HEK293 (cell line): Measurements from ENCODE around the gene HOXB4.

Experiments used
- CTCF ChIP-seq: fragments of 450-650 bp; formaldehyde crosslinking; IDR thresholded peaks from 2 replicates; pipeline ENCODE4 v1.5.1; 2016; ENCODE audit warnings: missing biosample characterization, missing genetic modification characterization
- GLIS2 ChIP-seq: fragments of 450-650 bp; formaldehyde crosslinking; IDR thresholded peaks from 2 replicates; pipeline ENCODE4 v1.5.1; 2016; ENCODE audit warnings: missing biosample characterization, missing genetic modification characterization
- TCF7L2 ChIP-seq: IDR thresholded peaks from 2 replicates; pipeline ENCODE4 v1.6.1; 2011; ENCODE audit warnings: low read depth, mild to moderate bottlenecking, inconsistent platforms, low read length, moderate library complexity, borderline replicate concordance
- ZNF510 ChIP-seq: fragments of 450-650 bp; formaldehyde crosslinking; IDR thresholded peaks from 2 replicates; pipeline ENCODE4 v1.5.1; 2018; ENCODE audit warnings: mild to moderate bottlenecking, missing genetic modification characterization, missing biosample characterization; ENCODE audit not compliant: insufficient replicate concordance
- ZNF558 ChIP-seq: fragments of 450-650 bp; formaldehyde crosslinking; IDR thresholded peaks from 2 replicates; pipeline ENCODE4 v1.5.1; 2016; ENCODE audit warnings: missing biosample characterization, missing genetic modification characterization
- ZNF623 ChIP-seq: fragments of 450-650 bp; formaldehyde crosslinking; IDR thresholded peaks from 2 replicates; pipeline ENCODE4 v1.5.1; 2016; ENCODE audit warnings: missing biosample characterization, missing genetic modification characterization
- ZNF629 ChIP-seq: fragments of 450-650 bp; formaldehyde crosslinking; IDR thresholded peaks from 2 replicates; pipeline ENCODE4 v1.5.1; 2017; ENCODE audit warnings: missing biosample characterization, missing genetic modification characterization
- ZNF654 ChIP-seq: fragments of 450-650 bp; formaldehyde crosslinking; IDR thresholded peaks from 2 replicates; pipeline ENCODE4 v1.5.1; 2016; ENCODE audit warnings: low read depth, missing biosample characterization, missing genetic modification characterization
- ZNF658 ChIP-seq: fragments of 450-650 bp; formaldehyde crosslinking; IDR thresholded peaks from 2 replicates; pipeline ENCODE4; 2016; ENCODE audit warnings: missing biosample characterization, missing genetic modification characterization
- TF ChIP-seq, protein P1 (sequence below): sonication (generic); formaldehyde crosslinking; IDR thresholded peaks from 2 replicates; pipeline ENCODE4 v1.8.1; 2022; ENCODE audit warnings: mild to moderate bottlenecking, moderate library complexity, missing genetic modification reagents
- TF ChIP-seq, protein P2 (sequence below): fragments of 450-650 bp; formaldehyde crosslinking; IDR thresholded peaks from 2 replicates; pipeline ENCODE4 v1.5.1; 2017; ENCODE audit warnings: missing biosample characterization, missing genetic modification characterization

DNA sequence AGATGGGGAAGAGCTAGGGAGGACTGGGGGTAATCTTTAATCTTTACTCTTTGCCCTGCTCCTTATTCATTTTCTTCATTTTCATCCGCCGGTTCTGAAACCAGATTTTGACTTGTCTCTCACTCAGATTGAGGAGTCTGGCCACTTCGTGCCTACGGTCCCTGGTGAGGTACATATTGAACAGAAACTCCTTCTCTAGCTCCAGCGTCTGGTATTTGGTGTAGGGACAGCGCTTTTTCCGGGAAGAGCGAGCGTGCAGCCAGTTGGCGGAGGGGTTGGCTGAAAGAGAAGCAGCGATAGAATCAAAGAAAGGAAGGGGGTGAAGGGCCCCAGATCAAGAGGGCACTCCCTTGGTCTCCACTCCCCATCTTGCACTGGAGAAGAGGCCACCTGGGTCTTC is 44.7 kb upstream of the HOXB4 start:
- TF ChIP-seq CTCF (tag by site-specific recombination) (no peak), ZNF654 (tag by site-specific recombination) (no peak), ZNF510 (no peak), ZNF623 (no peak), TCF7L2 (no peak), GLIS2 (tag by site-specific recombination) (no peak), ZNF558 (tag by site-specific recombination) (no peak), ZNF658 (no peak), ZNF629 (tag by site-specific recombination) (no peak)
- TF ChIP-seq, protein P1, sequence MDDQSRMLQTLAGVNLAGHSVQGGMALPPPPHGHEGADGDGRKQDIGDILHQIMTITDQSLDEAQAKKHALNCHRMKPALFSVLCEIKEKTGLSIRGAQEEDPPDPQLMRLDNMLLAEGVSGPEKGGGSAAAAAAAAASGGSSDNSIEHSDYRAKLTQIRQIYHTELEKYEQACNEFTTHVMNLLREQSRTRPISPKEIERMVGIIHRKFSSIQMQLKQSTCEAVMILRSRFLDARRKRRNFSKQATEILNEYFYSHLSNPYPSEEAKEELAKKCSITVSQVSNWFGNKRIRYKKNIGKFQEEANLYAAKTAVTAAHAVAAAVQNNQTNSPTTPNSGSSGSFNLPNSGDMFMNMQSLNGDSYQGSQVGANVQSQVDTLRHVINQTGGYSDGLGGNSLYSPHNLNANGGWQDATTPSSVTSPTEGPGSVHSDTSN (CRISPR knock-in tag) = no peak
- TF ChIP-seq, protein P2, sequence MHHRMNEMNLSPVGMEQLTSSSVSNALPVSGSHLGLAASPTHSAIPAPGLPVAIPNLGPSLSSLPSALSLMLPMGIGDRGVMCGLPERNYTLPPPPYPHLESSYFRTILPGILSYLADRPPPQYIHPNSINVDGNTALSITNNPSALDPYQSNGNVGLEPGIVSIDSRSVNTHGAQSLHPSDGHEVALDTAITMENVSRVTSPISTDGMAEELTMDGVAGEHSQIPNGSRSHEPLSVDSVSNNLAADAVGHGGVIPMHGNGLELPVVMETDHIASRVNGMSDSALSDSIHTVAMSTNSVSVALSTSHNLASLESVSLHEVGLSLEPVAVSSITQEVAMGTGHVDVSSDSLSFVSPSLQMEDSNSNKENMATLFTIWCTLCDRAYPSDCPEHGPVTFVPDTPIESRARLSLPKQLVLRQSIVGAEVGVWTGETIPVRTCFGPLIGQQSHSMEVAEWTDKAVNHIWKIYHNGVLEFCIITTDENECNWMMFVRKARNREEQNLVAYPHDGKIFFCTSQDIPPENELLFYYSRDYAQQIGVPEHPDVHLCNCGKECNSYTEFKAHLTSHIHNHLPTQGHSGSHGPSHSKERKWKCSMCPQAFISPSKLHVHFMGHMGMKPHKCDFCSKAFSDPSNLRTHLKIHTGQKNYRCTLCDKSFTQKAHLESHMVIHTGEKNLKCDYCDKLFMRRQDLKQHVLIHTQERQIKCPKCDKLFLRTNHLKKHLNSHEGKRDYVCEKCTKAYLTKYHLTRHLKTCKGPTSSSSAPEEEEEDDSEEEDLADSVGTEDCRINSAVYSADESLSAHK (tag by site-specific recombination) = no peak
